Stimulated activated CD8-positive, alpha-beta memory T cell treated with anti-CD3 and anti-CD28 coated beads, Interleukin-7, amount 100 ng/mL, for 4 hours (primary cell): Measurements from ENCODE around the gene ABHD15.

ENCODE experiments used
- DNase-seq, 2 donors: peaks; one replicate each; pipeline ENCODE4 v3.0.0-alpha.2; 2020; ENCODE audit warnings: low read depth in 2 of 2

The ABHD15 gene, protein sequence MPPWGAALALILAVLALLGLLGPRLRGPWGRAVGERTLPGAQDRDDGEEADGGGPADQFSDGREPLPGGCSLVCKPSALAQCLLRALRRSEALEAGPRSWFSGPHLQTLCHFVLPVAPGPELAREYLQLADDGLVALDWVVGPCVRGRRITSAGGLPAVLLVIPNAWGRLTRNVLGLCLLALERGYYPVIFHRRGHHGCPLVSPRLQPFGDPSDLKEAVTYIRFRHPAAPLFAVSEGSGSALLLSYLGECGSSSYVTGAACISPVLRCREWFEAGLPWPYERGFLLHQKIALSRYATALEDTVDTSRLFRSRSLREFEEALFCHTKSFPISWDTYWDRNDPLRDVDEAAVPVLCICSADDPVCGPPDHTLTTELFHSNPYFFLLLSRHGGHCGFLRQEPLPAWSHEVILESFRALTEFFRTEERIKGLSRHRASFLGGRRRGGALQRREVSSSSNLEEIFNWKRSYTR

DNA sequence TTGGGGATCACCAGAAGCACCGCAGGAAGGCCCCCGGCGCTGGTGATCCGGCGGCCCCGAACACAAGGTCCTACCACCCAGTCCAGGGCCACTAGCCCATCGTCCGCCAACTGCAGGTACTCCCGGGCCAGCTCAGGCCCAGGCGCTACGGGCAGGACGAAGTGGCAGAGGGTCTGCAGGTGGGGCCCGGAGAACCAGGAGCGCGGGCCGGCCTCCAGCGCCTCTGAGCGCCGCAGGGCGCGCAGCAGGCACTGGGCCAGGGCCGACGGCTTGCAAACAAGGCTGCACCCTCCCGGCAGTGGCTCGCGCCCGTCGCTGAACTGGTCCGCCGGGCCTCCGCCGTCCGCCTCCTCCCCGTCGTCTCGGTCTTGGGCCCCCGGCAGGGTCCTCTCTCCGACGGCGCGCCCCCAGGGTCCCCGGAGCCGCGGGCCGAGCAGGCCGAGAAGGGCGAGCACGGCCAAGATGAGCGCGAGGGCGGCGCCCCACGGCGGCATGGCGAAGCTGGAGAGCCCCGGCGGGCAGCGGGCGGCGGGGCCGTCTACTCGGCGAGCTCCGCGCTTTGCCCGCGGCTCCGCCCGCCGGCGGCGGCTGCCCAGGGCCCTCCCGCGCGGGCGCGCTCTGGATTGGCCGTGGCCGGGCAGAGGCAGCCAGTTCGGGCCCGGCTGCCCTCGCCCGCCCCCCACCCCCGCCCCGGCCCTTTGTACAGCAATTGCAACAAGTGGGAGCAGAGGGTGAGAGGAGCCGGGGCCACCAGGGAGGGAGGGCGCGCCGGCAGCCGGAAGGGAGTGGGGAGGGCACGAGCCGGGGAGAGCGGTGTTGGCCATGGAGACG is at the start of gene ABHD15:
Gene ABHD15 (minus strand): TSS at position 565 of the 831 bp plus-strand sequence. CDS start 71 bp downstream, at position 494.
- DNase-seq = peak in 1 of 2 donors; percentile 53

DNA sequence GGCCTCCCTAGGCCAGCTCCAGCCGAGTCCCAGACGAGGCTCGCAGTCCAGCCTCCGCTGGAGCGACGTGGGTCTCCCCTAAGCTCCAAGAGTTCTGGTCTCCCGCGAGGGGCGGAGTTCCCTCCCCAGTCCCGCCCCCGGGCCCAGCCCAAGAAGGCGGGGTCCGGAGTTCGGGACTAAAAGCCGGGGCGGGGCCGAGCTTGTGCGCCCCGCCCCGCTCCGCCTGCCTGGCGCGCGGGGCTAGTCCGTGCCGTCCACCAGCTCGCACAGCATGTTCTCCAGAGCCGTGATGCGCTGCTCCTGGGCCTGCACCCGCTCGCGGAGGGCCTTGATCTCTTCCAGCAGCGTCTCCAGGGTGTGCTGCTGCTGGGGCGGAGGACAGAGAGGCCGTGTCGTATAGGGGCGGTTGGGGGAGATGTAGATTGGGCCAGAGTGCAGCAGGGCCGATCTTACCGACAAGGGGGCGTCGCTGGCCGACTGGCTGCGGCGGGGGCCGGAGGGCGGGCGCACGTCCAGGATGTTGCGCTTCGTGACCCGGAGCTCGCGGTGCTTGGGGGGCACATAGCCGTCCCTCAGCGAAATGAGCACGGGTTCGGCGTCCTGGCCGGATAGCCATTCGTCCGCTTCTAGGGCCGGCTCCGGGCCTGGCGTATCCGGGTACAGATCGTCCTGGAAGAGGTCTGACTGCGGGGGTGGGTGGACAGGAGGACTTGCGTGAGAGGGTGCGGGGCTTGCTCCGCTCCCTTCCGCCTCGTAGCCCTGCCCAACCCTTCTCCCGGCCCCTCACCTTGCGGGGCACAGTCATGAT is 48.9 kb upstream of the ABHD15 start:
- DNase-seq = peak; percentile 62 to 80

DNA sequence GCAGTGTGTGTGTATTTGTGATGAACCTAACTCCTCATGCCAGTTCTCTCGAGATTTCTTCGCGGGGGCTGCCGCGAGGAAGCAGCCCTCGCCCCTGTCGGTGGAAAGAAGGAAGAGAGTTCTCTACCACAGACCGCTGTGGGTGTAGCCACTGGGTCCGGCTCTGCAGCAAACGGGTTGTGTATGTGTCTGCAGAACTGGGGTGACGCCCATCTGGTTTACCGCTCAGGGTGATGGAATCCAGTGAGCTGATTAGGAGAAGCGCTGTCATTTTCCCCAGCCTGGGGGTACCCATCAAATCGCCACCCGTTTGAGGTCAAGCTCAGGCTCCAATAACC is 48.2 kb upstream of the ABHD15 start:
- DNase-seq = peak; percentile 48 to 61

DNA sequence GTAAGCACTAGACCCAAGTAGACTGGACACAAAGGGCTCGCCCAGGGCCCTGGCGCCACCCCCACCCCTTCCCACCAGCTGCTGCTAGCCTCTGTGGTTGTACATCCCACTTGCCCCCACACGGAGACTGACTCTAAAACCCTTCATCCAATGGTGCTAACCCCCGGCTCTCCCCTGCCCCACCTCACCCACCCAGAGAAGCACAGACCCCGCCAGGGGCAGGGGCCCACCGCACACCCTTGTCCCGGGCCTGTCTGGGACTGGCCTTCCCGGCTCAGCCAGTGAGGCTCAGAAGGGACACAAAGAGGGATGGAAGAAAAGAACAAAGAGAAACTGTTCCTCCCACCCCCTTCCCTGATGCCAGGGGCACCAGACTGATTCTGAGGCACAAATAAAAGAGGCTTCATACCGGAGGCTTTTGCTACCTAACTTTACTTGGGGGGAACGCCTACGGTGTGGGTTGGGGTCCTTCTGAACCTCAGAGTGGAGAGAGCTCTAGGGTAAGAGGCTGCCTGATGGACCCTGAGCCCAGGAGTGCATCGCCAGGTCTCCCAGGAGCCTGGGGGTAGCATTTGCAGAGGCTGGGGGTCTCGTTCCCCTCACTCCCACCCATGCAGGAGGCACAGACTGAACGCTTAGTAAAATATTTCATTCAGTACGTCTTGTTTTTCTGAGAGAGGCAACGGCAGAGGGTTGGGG is 47.7 kb upstream of the ABHD15 start:
- DNase-seq = no peak

DNA sequence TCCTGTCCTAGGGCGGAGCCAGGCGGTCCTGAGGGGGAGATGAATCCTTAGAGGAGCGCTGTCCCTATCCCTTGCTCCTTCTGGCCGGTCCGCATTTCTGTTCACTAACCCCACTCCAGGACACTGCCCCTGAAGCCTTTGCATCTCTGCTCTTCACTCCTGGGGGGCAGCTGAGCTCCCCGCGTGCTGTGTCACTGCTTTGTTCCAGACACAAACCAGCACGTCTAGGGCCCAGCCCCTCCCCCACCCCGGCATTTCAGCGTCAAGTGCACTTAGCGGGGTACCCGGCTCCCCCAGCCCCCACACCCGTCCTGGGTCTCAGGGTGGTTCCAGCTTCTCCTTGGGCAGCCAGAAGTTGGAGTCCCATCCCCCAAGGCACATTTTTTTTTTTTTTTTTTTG is 47.0 kb upstream of the ABHD15 start:
- no peak for DNase-seq

DNA sequence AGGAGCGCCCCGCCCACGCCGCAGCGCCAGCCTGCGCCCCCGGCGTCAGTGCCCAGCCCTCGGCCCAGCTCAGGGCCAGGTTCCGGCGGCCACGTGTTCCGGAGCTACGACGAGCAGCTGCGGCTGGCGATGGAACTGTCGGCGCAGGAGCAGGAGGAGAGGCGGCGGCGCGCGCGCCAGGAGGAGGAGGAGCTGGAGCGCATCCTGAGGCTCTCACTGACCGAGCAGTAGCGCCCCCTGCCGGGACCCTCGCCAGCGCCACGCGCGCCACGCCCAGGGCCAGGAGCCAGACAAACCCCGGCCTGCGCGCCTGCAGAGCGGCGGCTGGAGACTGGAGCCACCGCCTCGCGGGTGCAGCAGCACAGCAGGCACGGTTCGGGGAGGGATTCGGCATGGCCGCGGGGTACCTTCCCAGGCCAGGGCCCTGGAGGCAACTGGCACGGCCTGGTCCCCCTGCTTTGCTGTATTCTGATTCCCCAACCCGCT is 46.6 kb upstream of the ABHD15 start:
- DNase-seq = peak; percentile 80 to 83

DNA sequence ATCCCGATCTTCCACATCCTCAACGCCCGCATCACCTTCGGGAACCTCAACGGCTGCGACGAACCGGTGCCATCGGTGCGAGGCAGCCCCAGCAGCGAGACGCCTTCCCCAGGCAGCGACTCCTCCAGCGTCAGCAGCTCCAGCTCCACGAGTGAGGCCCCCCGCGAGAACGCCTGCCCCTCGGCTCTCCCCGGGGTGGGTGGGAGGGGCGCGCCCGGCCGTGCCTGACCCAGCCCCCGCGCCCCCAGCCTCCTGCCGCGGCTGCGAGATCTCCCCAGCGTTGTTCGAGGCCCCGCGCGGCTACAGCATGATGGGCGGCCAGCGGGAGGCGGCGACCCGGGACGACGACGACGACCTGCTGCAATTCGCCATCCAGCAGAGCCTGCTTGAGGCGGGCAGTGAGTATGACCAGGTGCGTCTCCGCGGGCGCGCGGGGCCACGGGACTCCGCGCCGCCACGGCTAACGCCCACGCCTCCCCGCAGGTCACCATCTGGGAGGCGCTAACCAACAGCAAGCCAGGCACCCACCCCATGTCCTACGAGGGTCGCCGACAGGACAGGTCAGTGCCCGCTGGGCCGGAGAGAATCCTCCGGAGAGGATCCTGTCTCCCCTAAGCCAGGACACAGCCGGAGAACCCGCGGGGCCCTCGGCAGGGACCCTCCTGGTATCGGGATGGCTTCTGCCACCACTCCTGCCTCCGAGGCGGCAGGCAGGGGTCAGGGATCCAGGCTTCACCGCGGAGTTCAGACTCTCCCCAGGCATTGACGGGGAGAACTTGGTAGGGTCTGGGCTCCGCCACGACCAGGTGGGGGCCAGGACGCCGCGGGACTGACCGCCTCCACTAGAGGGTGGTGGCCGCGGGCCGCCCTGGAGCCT is 45.8 kb upstream of the ABHD15 start:
- DNase-seq = no peak

DNA sequence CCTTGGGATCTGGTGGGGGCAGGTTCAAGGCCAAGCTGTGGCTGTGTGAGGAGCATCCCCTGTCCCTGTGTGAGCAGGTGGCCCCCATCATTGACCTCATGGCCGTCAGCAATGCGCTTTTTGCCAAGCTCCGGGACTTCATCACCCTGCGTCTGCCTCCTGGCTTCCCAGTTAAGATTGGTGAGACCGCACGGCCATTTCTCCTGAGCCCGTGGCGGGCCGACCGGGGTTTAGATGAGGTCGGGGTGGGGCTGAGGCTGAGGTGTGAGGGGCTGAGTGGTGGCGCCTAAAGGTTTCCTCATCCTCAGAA is 45.2 kb upstream of the ABHD15 start:
- DNase-seq = no peak

DNA sequence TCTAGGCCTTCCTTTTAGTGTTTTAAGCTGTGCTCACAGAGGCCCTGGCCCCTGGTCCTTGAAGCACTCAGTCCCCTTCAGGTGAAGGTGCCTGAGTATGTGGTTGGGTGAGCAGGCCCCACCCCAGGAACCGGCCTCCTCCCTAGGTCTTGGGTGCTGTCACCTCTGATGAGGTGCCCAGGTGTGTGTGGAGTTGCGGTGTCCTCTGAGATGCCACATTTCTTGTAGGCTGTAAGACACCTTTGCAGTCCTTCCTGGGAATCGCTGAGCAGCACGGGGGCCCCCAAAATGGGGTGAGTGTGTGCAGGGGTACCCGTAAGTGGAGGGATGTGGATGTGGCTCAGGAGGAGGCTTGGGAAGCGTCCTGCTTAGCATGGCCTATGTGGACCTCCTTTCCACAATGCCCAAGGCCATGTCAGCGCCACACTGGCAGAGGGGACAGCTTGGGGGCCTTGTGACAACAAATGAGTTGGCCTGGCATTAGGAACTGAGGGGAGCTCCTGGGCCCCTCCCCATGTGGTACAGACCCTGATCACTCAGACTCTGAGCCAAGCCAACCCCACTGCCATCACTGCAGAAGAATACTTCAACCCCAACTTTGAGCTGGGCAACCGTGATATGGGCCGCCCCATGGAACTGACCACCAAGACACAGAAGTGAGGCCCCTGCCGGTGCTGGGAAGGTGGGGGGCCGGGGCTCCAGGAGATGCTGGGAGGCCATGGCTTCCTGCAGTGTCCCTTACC is 44.7 kb upstream of the ABHD15 start:
- DNase-seq = no peak

DNA sequence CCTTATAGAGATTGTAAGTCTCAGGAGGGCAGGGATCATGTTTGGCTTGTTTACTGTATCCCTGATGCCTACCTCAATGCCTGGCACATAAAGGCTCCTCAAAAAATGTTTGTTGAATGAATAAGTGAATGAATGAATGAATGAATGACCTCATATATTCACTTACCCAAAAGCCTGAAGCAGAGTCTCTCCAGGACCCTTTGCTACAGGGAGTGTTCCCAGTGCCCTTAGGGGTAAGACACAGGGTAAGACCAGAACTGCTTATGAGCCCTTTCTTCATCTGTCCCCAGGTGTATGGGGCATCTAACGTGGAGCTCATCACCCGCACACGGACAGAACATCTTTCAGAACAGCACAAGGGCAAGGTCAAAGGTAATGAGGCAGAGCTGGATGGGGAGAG is 43.6 kb upstream of the ABHD15 start:
- no peak for DNase-seq

DNA sequence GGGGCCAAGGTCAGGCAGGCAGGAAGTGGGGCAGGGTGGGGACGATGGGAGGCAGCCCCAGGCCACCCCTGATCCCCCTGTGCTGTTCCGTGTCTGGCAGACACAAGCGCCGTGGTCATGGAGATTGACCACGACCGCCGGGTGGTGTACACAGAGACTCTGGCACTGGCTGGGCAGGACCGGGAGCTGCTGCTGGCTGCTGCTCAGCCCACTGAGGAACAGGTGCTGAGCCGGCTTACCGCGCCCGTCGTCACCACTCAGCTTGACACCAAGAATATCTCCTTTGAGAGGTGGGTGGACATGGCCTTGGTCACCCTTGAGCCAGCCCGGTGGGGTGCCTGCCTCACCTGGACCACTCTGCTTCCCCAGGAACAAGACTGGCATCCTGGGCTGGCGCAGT is 42.1 kb upstream of the ABHD15 start:
- DNase-seq = no peak

DNA sequence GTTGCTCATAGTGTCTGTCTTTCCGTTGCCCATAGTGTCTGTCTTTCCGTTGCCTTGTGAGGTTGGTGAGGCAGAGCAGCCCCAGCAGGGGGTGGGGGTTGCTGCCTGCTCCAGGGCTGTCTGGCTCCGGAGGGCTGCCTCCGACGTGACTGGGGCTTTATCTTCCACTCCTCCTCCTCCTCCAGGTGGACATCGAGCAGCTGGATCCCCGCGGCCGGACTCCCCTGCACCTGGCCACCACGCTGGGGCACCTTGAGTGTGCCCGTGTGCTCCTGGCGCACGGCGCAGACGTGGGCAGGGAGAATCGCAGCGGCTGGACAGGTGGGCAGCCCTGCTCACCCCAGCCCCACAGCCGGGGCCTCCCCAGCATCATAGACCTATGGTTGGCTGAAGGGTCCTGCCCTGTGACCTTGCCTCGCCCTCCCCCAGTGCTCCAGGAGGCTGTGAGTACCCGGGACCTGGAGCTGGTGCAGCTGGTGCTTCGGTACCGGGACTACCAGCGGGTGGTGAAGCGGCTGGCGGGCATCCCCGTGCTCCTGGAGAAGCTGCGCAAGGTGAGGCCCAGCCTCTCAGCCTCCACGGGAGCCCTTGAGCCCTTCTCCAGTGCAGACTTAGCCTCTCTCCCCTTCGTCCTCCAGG is 40.8 kb upstream of the ABHD15 start:
- DNase-seq = no peak

DNA sequence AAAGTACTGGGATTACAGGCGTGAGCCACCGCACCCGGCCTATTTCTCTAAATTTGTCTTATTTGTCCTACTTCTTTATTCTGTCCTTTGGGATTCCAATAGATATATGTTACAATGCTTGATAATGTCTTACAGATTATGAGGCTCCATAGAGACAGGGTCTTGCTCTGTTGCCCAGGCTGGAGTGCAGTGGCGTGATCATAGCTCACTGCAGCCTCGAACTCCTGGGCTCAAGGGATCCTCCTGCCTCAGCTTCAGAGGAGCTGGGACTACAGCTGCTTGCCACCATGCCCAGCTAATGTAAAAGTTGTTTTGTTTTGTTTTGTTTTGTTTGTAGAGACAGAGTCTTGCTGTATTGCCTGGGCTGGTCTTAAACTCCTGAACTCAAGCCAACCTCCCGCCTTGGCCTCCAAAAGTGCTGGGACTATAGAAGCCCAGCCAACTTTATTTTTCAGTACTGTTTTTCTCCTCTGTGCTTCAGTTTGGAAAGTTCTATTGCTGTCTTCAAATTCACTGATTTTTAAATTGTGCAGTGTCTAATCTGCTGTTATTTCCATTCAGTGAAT is 36.4 kb upstream of the ABHD15 start:
- DNase-seq = no peak

DNA sequence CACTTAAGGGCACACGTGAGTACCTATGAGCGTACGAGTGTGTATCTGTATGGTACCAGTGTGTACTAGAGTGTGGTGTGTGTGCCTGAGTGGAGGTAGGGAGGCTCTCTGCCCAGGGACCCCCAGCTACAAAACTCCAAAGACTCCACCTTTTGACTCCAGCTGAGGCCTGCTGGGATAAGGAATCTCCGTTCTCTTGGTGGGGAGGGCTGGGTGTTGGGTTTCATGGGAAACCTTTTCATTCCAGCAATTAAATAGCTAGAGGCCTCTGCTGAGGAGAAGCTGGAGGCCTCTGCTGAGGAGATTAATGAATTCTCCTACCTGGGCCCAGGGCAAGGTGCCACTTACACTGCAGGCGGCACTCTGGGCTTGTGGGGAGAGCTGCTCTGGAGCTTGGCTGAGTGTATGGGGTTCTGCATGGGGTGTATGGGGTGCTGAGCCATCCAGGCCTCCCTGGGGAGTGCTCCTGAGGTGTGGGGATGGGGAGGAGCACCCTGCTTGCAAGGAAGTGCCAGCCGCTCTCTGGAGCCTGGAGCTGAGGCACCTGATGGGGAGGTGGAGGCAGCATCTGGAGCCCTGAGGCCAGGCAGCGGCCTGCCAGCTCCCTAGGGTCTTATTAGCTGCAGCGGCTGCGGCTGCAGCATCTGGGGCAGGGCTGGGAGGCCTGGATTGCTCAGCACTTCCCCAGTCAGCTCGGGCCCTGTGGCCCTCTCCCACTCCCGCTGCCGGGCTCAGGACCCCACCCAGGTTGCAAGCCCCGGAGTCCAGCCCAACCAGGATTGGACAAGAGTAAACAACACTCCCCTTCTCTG is 30.7 kb upstream of the ABHD15 start:
- no peak for DNase-seq

DNA sequence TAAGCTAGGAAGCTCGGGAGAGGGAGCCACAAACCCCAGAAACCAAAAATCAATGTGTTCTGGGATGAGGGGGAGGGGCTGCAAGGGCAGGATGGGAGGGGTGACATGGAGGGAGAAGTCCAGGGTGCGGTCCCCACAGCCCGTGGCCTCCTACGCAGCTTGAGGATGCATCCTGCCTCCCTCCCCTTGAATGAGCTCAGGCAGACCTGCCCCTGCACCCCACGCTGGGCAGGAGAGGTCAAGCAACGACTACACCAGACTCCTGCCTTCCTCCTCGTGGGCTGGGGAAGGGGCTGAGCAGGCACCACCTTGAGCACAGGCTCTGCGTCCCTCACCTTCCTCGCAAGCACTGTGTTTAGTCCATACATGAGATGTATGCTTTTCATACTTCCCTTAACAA is 30.0 kb upstream of the ABHD15 start:
- no peak for DNase-seq

DNA sequence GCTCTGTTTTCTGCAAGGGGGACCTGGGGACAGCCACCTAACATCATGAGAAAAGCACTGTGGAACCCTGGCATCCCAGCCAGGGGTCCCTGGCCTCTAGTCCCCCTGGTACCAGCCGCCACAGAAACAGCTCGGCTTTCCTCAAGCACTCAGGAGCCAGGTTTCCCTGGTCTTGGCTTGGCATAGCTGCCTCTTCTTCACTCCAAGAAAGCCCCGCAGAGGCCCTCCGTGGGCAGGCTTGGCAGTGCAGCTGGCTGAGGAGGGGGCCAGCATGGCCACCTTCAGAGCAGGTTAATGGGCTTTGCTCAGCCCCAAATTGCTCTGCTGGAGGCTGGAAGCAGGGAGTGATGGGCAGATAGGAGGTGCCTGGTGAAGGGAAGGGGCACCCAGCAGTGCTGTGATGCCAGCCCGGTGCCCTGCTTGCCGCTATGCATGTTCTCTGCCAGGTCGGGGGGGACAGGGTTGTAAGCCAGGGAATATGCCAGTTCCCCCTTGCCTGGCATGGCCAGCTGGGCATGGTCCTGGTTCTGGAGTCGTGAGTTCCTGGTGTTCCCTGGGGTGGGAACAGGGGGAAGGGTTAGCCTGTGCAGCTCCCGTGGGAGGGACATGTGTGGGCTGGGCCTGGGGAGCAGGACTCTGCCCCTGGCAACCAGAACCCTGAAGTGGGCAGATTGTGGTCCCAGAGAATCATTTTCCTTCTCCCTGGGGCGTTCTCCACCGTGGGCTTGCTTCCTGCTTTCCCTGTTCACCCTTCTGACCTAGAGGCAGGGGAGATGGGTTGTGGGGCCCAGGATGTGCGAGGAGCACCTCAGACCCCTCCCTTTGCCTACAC is 29.3 kb upstream of the ABHD15 start:
- DNase-seq = no peak
